GF-D8 (cell line): ENCODE results near the gene ADSS1.

Source experiments
- DNase-seq: peaks from one replicate; lab custom pipeline; 2025; lab: John Stamatoyannopoulos, UW

Gene ADSS1

DNA sequence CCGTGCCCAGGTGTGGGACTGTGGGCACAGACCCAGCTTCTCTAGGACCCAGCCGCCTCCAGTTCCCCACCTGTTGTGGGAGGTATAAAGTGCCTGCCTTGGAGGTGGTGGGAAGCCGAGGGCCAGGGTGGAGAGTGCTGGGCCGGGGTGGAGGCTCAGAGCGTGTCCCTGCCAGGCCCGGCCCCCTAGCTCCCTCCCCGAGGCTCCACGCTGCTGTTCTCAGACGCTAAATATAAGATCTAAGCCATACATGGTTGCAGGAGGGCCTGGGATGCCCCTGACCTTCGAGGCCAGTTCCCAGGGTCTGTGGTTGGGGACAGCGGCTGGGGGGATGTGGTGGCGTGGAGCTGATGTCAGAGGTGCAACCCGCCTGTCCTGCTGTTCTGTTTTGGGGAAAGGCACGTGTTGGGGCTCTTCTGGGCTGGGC lies 23.8 kb upstream of the ADSS1 start:
- no peak for DNase-seq

- no peak for DNase-seq
Measured at GRCh38 chr14:104700747-104701217, 23.2 kb upstream of the ADSS1 start.

GRCh38 chr14:104701383-104702076 lies 22.5 kb upstream of the ADSS1 start:
- DNase-seq = no peak

DNA sequence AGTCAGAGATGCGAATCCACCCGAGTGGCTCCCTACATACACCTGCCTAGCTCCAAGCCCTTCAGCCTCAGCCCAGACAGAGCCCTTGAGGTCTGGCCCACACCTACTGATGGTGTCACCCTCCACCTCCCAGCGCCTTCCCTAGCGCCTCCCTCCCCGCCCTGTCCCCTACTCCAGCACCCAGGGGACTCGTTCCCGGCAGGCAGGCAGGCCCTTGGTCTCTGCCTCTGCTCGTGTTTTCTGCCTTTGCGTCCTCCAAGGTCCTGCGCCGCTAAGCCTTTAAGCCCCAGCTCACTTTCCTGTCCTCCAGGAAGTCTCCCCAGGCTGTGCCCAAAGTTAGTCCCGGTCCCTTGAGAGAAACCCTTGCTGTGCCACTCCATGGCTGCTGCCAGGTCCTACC lies 21.9 kb upstream of the ADSS1 start:
- DNase-seq = no peak

DNA sequence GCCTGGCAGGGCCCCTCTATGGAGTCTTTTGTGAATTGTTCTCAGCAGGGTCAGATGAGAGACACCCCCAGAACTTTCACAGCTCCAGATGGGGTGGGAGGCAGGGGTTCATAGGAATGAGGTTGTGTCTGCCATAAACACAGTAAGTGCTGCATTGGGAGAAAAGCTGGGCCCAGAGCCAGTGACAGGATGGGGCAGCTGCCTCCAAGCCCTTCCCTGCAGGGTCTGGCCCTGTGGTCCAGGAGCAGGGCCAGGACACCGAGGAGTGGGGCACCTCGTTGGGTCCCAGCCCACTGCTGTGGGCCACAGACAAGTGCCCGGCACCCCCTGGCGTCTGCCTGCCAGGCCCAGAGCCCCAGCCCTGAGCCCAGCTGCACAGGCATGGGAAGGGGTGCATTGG lies 21.4 kb upstream of the ADSS1 start:
- DNase-seq = no peak

DNA sequence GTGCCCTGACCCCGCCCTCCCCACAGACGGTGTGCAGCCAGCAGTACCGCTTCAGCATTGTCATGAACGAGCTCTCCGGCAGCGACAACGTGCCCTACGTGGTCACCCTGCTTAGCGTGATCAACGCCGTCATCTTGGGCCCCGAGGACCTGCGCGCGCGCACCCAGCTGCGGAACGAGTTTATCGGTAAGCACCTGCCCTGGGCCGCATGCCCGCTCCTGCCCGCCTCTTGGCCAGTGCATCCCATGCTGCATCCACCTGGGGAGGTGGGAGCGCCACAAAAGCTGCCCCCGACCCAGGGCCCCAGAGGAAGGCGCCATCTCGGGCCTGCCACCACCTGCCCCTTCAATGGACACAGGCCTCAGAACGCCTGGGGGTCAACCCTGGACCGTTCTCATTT lies 20.8 kb upstream of the ADSS1 start:
- DNase-seq = no peak

- no peak for DNase-seq
Measured at GRCh38 chr14:104704252-104704651, 19.8 kb upstream of the ADSS1 start.

- DNase-seq = no peak
Measured at GRCh38 chr14:104705340-104706047, 18.5 kb upstream of the ADSS1 start.

- no peak for DNase-seq
Measured at GRCh38 chr14:104706733-104707607, 17.1 kb upstream of the ADSS1 start.

DNA sequence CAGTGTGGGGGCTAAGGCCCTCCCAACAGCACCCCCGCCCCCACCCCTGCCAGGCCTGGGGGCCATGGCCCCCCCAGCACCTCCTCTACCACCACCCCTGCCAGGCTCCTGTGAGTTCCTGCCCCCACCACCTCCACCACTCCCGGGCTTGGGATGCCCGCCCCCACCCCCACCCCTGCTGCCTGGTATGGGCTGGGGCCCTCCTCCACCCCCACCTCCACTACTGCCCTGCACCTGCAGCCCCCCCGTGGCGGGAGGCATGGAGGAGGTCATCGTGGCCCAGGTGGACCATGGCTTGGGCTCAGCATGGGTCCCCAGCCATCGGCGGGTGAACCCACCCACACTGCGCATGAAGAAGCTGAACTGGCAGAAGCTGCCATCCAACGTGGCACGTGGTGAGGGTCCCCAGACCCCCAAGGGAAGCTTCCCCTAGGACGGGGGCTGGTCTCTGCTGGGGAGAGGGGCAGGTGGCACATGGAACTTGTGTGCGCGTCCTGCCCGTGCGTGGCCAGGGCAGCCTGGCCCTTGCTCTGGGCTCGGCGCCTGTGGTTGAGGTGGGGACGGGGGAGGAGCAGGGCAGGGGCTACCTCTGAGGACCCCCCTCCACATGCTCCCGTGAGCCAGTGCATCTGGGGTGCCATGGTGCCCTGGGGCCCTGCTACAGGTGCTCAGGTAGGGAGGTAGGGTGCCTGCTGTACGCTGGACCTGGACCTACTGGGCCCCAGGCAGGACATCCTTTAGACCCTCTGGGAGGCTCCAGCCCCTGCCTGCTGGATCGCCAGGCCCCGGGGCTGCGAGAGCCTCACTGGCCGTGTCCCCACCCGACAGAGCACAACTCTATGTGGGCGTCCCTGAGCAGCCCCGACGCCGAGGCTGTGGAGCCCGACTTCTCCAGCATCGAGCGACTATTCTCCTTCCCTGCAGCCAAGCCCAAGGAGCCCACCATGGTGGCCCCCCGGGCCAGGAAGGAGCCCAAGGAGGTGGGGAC lies 16.1 kb upstream of the ADSS1 start:
- no peak for DNase-seq

- no peak for DNase-seq
Measured at GRCh38 chr14:104708606-104709268, 15.3 kb upstream of the ADSS1 start.

GRCh38 chr14:104709387-104710039 lies 14.5 kb upstream of the ADSS1 start:
- no peak for DNase-seq

- DNase-seq = no peak
Measured at GRCh38 chr14:104710071-104710735, 13.8 kb upstream of the ADSS1 start.

DNA sequence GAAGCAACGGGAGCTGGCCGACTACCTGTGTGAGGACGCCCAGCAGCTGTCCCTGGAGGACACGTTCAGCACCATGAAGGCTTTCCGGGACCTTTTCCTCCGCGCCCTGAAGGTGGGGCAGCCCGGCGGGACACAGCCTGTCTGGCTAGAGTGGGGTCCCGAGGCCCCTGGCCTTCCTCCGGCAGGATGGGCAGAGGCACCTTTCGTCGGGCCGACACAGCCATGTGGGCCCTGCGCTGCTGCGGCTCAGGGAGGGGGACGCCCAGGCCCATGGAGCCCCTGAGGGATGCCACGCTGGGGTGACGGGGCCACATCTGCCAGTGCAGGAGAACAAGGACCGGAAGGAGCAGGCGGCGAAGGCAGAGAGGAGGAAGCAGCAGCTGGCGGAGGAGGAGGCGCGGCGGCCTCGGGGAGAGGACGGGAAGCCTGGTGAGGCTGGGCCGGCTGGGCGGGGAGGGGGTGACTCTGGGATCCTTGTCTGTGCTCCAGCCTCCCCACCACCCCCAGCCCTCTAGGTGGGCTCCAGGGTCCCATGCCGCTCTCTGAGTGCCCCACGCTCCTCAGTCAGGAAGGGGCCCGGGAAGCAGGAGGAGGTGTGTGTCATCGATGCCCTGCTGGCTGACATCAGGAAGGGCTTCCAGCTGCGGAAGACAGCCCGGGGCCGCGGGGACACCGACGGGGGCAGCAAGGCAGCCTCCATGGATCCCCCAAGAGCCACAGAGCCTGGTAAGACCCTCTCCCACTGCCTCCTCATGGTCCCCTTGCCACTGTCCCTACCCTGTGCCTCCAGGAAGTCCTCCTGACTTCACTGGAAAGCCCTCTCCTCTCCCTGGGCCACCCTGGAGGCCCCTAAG lies 10.9 kb upstream of the ADSS1 start:
- no peak for DNase-seq

GRCh38 chr14:104714066-104714465 lies 10.0 kb upstream of the ADSS1 start:
- DNase-seq = no peak

GRCh38 chr14:104714681-104715080 lies 9.3 kb upstream of the ADSS1 start:
- DNase-seq = no peak

DNA sequence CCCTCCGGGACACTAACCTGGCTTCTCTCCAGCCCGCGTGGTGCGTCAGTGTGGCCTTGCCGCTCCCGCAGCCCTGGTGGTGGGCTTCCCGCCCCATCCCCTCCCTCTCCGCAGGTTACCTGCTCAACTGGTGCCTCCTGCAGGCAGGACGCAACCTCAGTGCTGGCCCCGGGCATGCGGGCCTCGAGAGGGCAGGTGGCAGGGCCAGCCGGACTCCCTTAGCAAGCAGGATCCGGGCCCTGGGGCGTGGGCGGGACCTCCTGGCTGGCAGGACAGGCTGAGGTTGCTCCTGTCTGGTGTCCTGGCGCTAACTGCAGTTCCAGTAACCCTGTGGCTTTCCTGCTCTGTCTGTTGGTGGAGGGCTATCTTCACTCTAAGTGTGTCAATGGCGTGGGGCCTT lies 8.6 kb upstream of the ADSS1 start:
- no peak for DNase-seq

DNA sequence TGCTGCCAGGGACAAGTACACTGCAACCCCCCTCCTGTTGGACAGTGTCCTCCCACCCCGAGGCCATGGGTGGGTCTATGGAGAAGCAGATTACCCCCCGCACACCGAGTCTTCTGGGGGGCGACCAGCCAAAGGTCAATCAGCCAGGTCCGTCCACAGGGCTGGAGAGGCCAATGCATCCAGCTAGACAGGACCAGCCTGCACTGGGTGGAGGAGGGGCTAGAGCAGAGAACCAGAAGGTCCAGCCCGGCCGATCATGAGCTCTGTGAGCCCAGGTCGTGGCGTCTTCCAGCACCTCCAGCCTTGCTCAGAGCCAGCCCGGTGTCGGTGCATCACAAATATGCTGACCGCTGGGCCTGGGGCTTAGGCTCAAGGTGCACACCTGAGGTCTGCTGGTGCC lies 8.2 kb upstream of the ADSS1 start:
- no peak for DNase-seq

DNA sequence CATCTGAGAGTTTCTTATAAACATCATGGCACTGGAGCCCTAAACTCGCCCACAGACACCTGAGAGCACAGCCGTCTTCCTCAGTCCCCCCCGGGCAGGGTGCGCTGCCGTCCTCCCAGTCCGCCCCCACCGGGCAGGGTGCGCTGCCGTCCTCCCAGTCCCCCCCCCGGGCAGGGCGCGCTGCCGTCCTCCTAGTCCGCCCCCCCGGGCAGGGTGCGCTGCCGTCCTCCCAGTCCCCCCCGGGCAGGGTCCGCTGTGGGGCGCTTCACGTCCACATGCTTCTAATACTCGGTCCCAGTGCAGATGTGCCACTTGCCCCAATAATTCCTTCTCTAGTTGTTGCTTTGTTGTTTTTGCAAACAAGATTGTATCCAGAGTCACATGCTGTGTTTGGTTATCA lies 6.9 kb upstream of the ADSS1 start:
- no peak for DNase-seq
